HEK293 (cell line): ENCODE measurements around the gene IMMP2L.

Experiments
- CTCF ChIA-PET: fragments of 350-600 bp; formaldehyde crosslinking; extraction: SDS; loops from one replicate; lab custom pipeline; 2021; ENCODE audit warnings: antibody characterized with exemption; lab: Yijun Ruan, JAX
- POLR2A ChIA-PET: fragments of 300-600 bp; formaldehyde crosslinking; extraction: SDS; loops from one replicate; lab custom pipeline; 2020; ENCODE audit warnings: antibody characterized with exemption, inconsistent platforms; lab: Yijun Ruan, JAX
- H3K27ac ChIP-seq: fragments of 200-500 bp; sonication (Bioruptor generic); 2 replicates; pipeline ENCODE4 v1.5.1; 2014; ENCODE audit warnings: low read depth, low read length, control low read depth, inconsistent platforms; ENCODE audit errors: extremely low read depth
- H3K36me3 ChIP-seq, 2 experiments: fragments of 200-500 bp in 1 of 2; sonication (Bioruptor generic) in 1 of 2; 1 replicate in 1 of 2; 2 replicates in 1 of 2; pipeline ENCODE4 v1.5.1; 2014 to 2017; ENCODE audit warnings: inconsistent platforms in 2 of 2, low read length in 2 of 2; ENCODE audit not compliant: control insufficient read depth in 2 of 2, insufficient read depth in 1 of 2
- H3K4me1 ChIP-seq: fragments of 200-500 bp; sonication (Bioruptor generic); 2 replicates; pipeline ENCODE4 v1.5.1; 2014; ENCODE audit warnings: mild to moderate bottlenecking, low read length, inconsistent platforms; ENCODE audit not compliant: control insufficient read depth, insufficient read depth
- H3K4me3 ChIP-seq: 2 replicates; pipeline ENCODE4 v1.5.1; 2011; ENCODE audit warnings: low read depth, mild to moderate bottlenecking, control low read depth, low read length, moderate library complexity
- H3K9me3 ChIP-seq: fragments of 200-500 bp; sonication (Bioruptor generic); 2 replicates; pipeline ENCODE4 v1.5.1; 2014; ENCODE audit warnings: low read depth, low read length, inconsistent platforms; ENCODE audit not compliant: control insufficient read depth, insufficient read depth
- FEZF1 ChIP-seq: fragments of 450-650 bp; formaldehyde crosslinking; IDR thresholded peaks from 2 replicates; pipeline ENCODE4 v1.5.1; 2016; ENCODE audit warnings: missing biosample characterization, missing genetic modification characterization
- KLF17 ChIP-seq: fragments of 450-650 bp; formaldehyde crosslinking; IDR thresholded peaks from 2 replicates; pipeline ENCODE4 v1.5.1; 2016; ENCODE audit warnings: missing biosample characterization, missing genetic modification characterization
- MEIS1 ChIP-seq: sonication (generic); formaldehyde crosslinking; IDR thresholded peaks from 2 replicates; pipeline ENCODE4 v1.8.1; 2022; ENCODE audit warnings: missing genetic modification reagents, mild to moderate bottlenecking, borderline replicate concordance
- MYNN ChIP-seq: fragments of 450-650 bp; formaldehyde crosslinking; IDR thresholded peaks from 2 replicates; pipeline ENCODE4 v1.5.1; 2016; ENCODE audit warnings: missing biosample characterization, missing genetic modification characterization, borderline replicate concordance
- SCRT1 ChIP-seq: fragments of 450-650 bp; formaldehyde crosslinking; IDR thresholded peaks from 2 replicates; pipeline ENCODE4 v1.5.1; 2016; ENCODE audit warnings: missing biosample characterization, missing genetic modification characterization, borderline replicate concordance
- SCRT2 ChIP-seq: fragments of 450-650 bp; formaldehyde crosslinking; IDR thresholded peaks from 2 replicates; pipeline ENCODE4 v1.5.1; 2016; ENCODE audit warnings: missing biosample characterization, missing genetic modification characterization
- SP7 ChIP-seq: fragments of 450-650 bp; formaldehyde crosslinking; IDR thresholded peaks from 2 replicates; pipeline ENCODE4 v1.5.1; 2016; ENCODE audit warnings: missing biosample characterization, missing genetic modification characterization
- YY1 ChIP-seq: fragments of 450-650 bp; formaldehyde crosslinking; IDR thresholded peaks from 2 replicates; pipeline ENCODE4 v1.5.1; 2018; ENCODE audit warnings: missing biosample characterization, missing genetic modification characterization
- ZFP37 ChIP-seq: fragments of 450-650 bp; formaldehyde crosslinking; IDR thresholded peaks from 2 replicates; pipeline ENCODE4 v1.5.1; 2016; ENCODE audit warnings: missing biosample characterization, missing genetic modification characterization
- ZNF175 ChIP-seq: fragments of 450-650 bp; formaldehyde crosslinking; IDR thresholded peaks from 2 replicates; pipeline ENCODE4 v1.5.1; 2016; ENCODE audit warnings: missing biosample characterization, missing genetic modification characterization
- ZNF571 ChIP-seq: fragments of 450-650 bp; formaldehyde crosslinking; IDR thresholded peaks from 2 replicates; pipeline ENCODE4 v1.5.0; 2017; ENCODE audit warnings: missing biosample characterization, missing genetic modification characterization
- ZNF585B ChIP-seq: fragments of 450-650 bp; formaldehyde crosslinking; IDR thresholded peaks from 2 replicates; pipeline ENCODE4 v1.5.1; 2016; ENCODE audit warnings: missing biosample characterization, missing genetic modification characterization
- ZNF596 ChIP-seq: fragments of 450-650 bp; IDR thresholded peaks from 2 replicates; pipeline ENCODE4 v1.5.0; 2018; ENCODE audit warnings: missing biosample characterization, mild to moderate bottlenecking, missing genetic modification characterization, moderate library complexity
- ZNF654 ChIP-seq: fragments of 450-650 bp; formaldehyde crosslinking; IDR thresholded peaks from 2 replicates; pipeline ENCODE4 v1.5.1; 2016; ENCODE audit warnings: low read depth, missing biosample characterization, missing genetic modification characterization
- ZNF658 ChIP-seq: fragments of 450-650 bp; formaldehyde crosslinking; IDR thresholded peaks from 2 replicates; pipeline ENCODE4; 2016; ENCODE audit warnings: missing biosample characterization, missing genetic modification characterization
- ZNF777 ChIP-seq: fragments of 450-650 bp; formaldehyde crosslinking; IDR thresholded peaks from 2 replicates; pipeline ENCODE4 v1.5.1; 2017; ENCODE audit warnings: missing biosample characterization, missing genetic modification characterization, borderline replicate concordance
- ZNF791 ChIP-seq: fragments of 450-650 bp; formaldehyde crosslinking; IDR thresholded peaks from 2 replicates; pipeline ENCODE4 v1.5.1; 2016; ENCODE audit warnings: missing biosample characterization, missing genetic modification characterization
- ZSCAN16 ChIP-seq: fragments of 450-650 bp; formaldehyde crosslinking; IDR thresholded peaks from 2 replicates; pipeline ENCODE4 v1.5.1; 2016; ENCODE audit warnings: missing biosample characterization, missing genetic modification characterization

IMMP2L gene

GRCh38 chr7:110676785-110677184 is 885.5 kb downstream of the IMMP2L start:
- Histone ChIP-seq H3K9me3 (no peaks in the 10 kb centered on the region), H3K36me3 (no peaks in the 10 kb centered on the region), H3K4me1 (no peaks in the 10 kb centered on the region), H3K27ac (no peak overlapping the region), H3K4me3 (no peak overlapping the region)
- POLR2A ChIA-PET: no interaction called here
- no peak for TF ChIP-seq ZNF175
- peak; percentile 24; the same call in 1 of the 2 replicates for TF ChIP-seq SCRT1 (tag by site-specific recombination)
- peak; percentile 81 for TF ChIP-seq SCRT2 (tag by site-specific recombination)
- CTCF ChIA-PET: no interaction called here

- no peak overlapping the region for H3K27ac ChIP-seq
- ChIA-PET POLR2A (no interaction called here), CTCF (no interaction called here)
- no peaks in the 10 kb centered on the region for H3K36me3 ChIP-seq
- H3K4me3 ChIP-seq: no peak overlapping the region
- H3K9me3 ChIP-seq: no peaks in the 10 kb centered on the region
- TF ChIP-seq KLF17: no peak
- TF ChIP-seq ZNF585B: no peak
- no peak for TF ChIP-seq ZNF791 (tag by site-specific recombination)
- TF ChIP-seq ZNF777 (tag by site-specific recombination): no peak
- TF ChIP-seq, all 188 proteins: peak for 0
- H3K4me1 ChIP-seq: no peaks in the 10 kb centered on the region
Measured at GRCh38 chr7:110675383-110676103, 886.7 kb downstream of the IMMP2L start.

- CTCF ChIA-PET: no interaction called here
Measured at GRCh38 chr7:110673148-110673547, 889.1 kb downstream of the IMMP2L start.

GRCh38 chr7:110669410-110669809 is 892.9 kb downstream of the IMMP2L start:
- ChIA-PET POLR2A (no interaction called here), CTCF (no interaction called here)
- no peaks in the 10 kb centered on the region for H3K36me3 ChIP-seq
- no peaks in the 10 kb centered on the region for H3K4me1 ChIP-seq
- no peaks in the 10 kb centered on the region for H3K9me3 ChIP-seq
- H3K27ac ChIP-seq: no peak overlapping the region
- no peak overlapping the region for H3K4me3 ChIP-seq
- TF ChIP-seq SP7 (no peak), ZNF654 (tag by site-specific recombination) (no peak), ZNF596 (tag by site-specific recombination) (no peak), ZNF571 (tag by site-specific recombination) (no peak), YY1 (tag by site-specific recombination) (no peak), ZNF658 (tag by site-specific recombination) (no peak), MEIS1 (CRISPR knock-in tag) (no peak), MYNN (no peak), ZFP37 (tag by site-specific recombination) (no peak), ZSCAN16 (no peak)

More at GRCh38 chr7:110673148-110673547, 889.1 kb downstream of the IMMP2L start:
- TF ChIP-seq ZNF585B (peak; percentile 96), FEZF1 (tag by site-specific recombination) (no peak)
- TF ChIP-seq, all 188 proteins: peak for 1
- POLR2A ChIA-PET: no interaction called here
- Histone ChIP-seq H3K4me1 (no peaks in the 10 kb centered on the region), H3K4me3 (no peak overlapping the region), H3K36me3 (no peaks in the 10 kb centered on the region), H3K27ac (no peak overlapping the region), H3K9me3 (no peaks in the 10 kb centered on the region)
